AG09309 (cell line): ENCODE data around the gene TM9SF2.

ENCODE experiments used
- DNase-seq: peaks from one replicate; pipeline ENCODE4 v3.0.0-alpha.2; 2010; ENCODE audit warnings: low read depth
- H3K4me3 ChIP-seq: 2 replicates; pipeline ENCODE4 v1.5.1; 2011; ENCODE audit warnings: mild to moderate bottlenecking, low read depth, low read length, moderate library complexity; ENCODE audit not compliant: control insufficient read depth
- TF ChIP-seq, protein P1 (sequence below): IDR thresholded peaks from 2 replicates; pipeline ENCODE4 v1.5.1; 2011; ENCODE audit warnings: mild to moderate bottlenecking, low read depth, low read length, inconsistent platforms; ENCODE audit not compliant: insufficient read depth, control insufficient read depth; ENCODE audit errors: missing control alignments

TM9SF2 gene

DNA sequence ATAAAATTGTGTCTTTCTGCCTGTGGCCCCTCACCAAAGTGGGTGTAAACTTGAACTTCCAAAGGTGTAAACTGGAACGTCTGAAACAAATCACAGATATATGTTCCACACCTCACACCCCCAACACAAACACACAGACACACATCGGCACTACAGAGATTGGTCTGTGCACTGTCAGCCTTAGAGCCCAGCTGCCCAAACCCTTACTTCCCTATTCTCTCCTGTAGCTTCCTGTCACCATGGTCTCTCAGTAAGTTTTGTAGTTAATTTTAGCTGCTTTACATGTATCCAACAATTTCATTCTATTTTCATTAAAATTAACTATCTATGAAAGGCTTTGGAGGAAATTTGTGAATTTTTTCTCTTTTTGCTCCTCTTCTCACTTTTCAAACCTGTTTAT lies 5.4 kb downstream of the TM9SF2 start:
- TF ChIP-seq, protein P1, sequence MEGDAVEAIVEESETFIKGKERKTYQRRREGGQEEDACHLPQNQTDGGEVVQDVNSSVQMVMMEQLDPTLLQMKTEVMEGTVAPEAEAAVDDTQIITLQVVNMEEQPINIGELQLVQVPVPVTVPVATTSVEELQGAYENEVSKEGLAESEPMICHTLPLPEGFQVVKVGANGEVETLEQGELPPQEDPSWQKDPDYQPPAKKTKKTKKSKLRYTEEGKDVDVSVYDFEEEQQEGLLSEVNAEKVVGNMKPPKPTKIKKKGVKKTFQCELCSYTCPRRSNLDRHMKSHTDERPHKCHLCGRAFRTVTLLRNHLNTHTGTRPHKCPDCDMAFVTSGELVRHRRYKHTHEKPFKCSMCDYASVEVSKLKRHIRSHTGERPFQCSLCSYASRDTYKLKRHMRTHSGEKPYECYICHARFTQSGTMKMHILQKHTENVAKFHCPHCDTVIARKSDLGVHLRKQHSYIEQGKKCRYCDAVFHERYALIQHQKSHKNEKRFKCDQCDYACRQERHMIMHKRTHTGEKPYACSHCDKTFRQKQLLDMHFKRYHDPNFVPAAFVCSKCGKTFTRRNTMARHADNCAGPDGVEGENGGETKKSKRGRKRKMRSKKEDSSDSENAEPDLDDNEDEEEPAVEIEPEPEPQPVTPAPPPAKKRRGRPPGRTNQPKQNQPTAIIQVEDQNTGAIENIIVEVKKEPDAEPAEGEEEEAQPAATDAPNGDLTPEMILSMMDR, result no peak
- H3K4me3 ChIP-seq, result no peak overlapping the region
- DNase-seq, result no peak

DNA sequence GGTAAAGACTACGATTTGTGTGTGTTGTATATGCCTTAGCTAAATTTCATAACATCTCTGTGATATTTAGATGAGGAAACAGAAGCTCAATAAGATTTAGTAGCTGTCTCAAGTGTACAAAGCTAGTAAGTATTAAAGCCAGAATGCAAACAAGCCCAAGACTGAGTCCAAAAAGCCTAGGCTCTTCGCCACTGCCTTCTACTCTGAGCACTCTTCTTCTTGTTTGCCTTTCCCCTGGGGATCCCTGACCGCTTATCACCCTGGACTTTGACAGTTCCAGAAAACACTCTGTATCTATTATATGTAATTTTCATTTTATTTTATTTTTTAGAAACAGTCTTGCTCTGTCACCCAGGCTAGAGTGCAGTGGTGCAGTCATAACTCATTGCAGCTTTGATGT lies 5.8 kb downstream of the TM9SF2 start:
- H3K4me3 ChIP-seq, result no peak overlapping the region
- TF ChIP-seq, protein P1, result no peak
- no peak for DNase-seq

DNA sequence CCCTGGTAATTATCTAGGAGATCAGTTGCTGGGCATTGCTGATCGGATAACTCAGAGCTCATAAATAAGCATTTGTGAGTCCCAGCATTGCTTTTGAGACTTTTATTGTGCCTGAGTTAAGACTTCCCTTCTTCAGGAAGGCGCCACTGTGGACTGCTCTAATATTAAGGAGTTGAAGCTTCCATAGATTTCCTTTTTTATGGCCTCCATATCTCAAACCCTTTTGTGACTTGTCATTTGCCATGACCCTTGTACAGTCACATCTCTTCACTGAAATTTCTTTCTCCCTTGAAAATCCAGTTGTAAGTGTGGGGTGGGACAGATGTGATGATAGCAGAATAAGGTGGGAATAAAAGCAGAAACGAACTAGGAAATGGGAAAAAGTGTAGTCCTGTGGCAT lies 6.3 kb downstream of the TM9SF2 start:
- H3K4me3 ChIP-seq, result no peak overlapping the region
- TF ChIP-seq, protein P1, result no peak
- no peak for DNase-seq

DNA sequence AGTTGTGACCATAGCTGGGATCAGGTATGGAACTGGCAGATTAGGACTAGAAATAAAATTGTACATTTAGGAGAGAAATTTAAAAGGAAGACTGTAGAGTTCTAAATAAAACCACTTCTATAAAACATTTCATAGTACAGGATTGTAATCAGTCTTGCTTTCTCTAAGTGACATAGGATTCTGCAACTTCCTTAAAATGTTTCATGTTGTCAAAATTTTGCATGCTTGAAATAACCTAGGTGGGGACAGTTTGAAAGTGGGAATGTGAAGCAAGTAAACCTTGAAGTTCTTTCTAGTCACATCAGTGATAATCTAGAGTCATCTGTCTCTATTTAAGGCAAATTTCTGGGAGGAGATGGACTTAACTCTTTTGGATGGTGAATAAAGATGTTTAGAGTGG lies 6.7 kb downstream of the TM9SF2 start:
- DNase-seq, result no peak
- TF ChIP-seq, protein P1, result no peak
- no peak overlapping the region for H3K4me3 ChIP-seq

DNA sequence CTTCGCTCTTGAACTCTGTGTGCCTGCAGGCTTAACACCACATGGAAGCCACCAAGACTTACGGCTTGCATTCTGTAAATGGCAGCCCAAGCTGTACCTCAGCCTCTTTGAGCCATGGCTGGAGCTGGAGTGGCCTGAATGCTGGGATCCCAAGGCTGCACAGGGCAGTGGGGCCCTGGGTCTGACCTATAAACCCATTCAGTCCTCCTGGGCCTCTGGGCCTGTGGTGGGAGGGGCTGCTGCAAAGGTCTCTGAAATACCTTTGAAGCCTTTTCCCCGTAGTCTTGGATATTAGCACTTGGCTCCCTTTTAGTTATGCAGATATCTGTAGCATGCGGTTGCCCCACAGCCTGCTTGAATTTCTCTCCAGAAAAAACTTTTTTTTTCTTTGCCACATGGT lies 8.2 kb downstream of the TM9SF2 start:
- TF ChIP-seq, protein P1, result no peak
- no peak overlapping the region for H3K4me3 ChIP-seq
- DNase-seq, result no peak

DNA sequence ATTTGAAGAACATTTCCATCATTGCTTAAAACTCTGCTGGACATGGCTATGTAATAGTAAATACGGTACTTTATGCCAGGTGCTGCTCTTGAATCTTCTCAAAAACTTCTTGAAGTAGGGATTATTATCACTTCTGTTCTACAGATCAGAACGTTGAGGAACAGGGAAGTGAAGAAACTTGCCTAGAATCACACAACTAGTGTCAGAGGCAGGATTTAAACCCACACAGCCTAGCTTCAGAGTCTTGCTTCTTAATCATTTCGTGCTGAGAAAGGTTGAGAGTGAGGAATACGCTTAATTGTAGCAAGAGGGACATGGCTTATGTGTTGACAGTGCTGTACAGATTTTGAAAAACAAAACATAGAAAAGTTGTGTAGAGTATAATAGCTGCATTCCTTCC lies 13.5 kb downstream of the TM9SF2 start:
- TF ChIP-seq, protein P1, result no peak
- no peak for DNase-seq
- no peak overlapping the region for H3K4me3 ChIP-seq
